NCI-H748 (cell line): ENCODE data around the gene PPP3CB.
"Not testable (repeated sequence)": the region's sequence is repeated elsewhere in the genome, so short reads cannot be mapped to it uniquely, and the experiment has no call there.

Experiments used
- DNase-seq: peaks from one replicate; lab custom pipeline; 2025; ENCODE audit not compliant: unreplicated experiment; lab: John Stamatoyannopoulos, UW

PPP3CB gene

GRCh38 chr10:73416571-73416970 is 79.3 kb downstream of the PPP3CB start:
- DNase-seq: no peak

GRCh38 chr10:73414230-73414945 is 81.4 kb downstream of the PPP3CB start:
- DNase-seq: peak; percentile 65

- DNase-seq: peak; percentile 93
Observed at GRCh38 chr10:73413528-73414229, 82.1 kb downstream of the PPP3CB start, which contains the start of gene ANXA7. TSS of gene ANXA7 (minus strand) at chr10:73414058. CDS start at chr10:73400856, 13,202 bp downstream.

DNA sequence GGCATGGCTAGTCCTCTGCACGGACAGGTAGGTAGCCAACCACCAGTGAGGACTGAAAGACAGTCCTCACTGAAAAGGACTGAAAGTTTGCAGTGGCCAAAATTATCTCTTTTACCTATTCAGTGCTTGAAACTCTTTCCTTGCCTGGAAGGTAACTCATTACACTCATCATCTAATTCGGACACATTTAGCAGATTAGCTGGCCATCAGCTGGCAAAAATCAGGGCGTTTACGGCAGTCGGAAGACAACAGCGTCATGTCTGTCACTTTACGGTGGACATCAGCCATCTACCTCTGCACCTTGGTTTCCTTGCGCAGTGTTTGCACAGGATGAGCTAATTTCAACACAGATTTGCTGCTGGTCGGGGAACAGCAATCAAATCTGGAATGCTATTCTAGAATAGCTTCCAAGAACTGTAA is 82.7 kb downstream of the PPP3CB start:
- peak; percentile 72 for DNase-seq

GRCh38 chr10:73410897-73411296 is 84.9 kb downstream of the PPP3CB start:
- DNase-seq: no peak

DNA sequence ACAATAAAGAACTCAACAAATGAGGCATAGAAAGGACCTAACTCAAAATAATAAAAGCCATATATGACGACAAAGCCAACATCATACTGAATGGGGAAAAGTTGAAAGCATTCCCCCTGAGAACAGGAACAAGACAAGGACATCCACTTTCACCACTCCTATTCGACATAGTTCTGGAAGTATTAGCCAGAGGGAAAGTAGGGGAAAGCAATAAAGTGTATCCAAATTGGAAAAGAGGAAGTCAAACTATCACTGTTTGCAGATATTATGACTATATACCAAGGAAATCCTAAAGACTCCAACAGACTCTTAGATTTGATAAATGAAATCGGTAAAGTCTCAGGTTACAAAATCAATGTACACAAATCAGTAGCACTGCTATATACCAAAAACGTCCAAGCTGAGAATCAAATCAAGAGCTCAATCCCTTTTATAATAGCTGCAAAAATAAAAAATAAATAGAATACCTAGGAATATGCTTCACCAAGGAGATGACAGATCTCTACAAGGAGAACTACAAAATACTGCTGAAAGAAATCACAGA is 86.8 kb downstream of the PPP3CB start:
- DNase-seq: no peak

DNA sequence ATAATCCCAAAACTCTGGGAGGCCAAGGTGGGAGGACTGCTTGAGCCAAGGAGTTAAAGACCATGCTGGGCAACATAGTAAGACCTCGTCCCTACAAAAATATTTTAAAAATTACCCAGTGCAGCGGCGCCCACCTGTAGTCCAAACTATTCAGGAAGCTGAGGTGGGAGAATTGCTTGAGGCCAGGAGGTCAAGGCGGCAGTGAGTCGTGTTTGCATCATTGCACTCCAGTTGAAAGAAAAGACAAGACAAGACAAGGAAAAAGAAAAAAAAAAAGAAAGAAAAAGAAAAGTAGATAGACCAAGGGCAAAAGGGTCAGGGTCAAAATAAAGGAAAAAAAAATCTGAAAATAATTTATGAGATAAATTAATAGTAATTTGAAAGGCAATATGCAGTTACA is 87.8 kb downstream of the PPP3CB start:
- DNase-seq: no peak

- DNase-seq: no peak
Observed at GRCh38 chr10:73407495-73407894, 88.3 kb downstream of the PPP3CB start.

GRCh38 chr10:73406846-73407245 is 89.0 kb downstream of the PPP3CB start:
- DNase-seq: no peak

DNA sequence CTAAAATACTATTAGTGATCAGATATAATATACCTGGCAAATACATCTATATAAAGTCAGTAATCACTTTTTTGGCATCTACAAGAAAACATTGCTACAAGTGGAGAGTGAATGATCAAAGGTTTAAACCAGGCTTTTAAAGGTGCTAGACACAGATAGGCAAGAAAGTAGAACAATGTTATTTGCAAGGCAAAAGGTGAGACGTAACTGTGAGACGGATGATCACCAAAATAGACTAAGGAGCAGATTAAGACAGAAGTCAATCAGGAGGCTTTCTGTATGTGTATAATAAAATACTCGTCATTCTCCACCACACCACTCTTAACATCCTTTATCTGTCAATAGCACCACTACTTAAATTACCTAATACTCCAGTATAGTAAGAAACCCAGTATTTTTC is 90.3 kb downstream of the PPP3CB start:
- no peak for DNase-seq

DNA sequence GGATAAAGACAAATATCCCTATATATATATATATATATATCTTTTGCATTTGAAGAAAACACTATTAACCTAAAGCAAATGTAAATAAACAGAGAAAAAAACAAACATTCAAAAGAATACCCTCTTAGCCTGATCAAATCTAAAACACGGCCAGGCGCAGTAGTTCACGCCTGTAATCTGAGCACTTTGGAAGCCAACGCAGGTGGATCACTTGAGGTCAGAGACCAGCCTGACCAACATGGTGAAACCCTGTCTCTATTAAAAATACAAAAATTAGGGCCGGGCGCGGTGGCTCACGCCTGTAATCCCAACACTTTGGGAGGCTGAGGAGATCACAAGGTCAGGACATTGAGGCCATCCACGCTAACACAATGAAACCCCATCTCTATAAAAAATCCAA is 91.1 kb downstream of the PPP3CB start:
- peak; percentile 52 for DNase-seq

DNA sequence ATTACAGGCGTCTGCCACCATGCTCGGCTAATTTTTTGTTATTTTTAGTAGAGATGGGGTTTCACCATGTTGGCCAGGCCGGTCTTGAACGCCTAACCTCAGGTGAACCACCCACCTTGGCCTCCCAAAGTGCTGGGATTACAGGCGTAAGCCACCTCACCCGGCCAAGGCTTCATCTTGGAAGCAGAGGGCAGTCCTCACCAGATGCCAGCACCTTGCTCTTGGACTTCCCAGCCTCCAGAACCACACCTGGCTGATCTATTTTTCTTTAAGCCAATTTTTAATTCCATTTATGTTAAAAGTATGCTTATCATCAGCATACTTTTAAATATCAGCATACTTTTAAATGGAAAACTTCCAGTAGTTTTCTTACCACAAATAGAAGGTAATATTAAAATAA is 94.2 kb downstream of the PPP3CB start:
- no peak for DNase-seq

DNA sequence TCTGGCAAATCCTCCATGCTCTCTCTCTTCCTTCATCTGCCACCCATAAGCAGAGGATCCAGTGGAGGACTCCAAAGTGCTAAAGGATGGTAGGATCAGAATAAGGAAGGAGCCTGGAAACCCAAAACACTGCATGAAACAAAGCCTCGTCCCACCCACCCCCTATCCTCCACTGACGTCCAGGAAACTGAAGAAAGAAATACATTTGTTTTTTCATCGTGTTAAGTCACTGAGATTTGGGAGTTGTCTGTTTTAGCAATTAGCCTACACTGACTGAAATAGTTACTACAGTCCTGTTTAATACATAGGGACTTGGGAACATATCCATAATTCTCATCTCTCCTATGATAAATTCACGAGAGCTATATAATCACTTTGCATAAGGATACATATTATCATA is 96.8 kb downstream of the PPP3CB start:
- DNase-seq: no peak

DNA sequence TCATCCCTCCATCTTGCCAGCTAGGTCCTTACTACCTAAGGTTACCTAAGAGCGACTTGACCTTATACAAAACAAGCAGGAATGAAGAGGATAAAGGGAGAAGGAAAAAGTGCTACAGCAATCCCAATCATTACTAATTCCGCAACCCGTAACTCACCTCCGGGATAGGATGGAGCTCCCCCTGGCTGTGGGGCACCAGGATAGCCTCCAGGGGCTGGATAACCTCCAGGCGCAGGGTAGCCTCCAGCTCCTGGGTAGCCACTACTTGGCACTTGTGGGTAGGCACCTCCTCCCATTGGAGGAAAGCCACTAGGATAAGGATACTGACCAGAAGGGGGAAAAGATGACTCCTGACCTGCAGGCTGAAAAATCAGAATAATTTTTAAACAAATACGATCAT is 97.8 kb downstream of the PPP3CB start:
- DNase-seq: no peak

DNA sequence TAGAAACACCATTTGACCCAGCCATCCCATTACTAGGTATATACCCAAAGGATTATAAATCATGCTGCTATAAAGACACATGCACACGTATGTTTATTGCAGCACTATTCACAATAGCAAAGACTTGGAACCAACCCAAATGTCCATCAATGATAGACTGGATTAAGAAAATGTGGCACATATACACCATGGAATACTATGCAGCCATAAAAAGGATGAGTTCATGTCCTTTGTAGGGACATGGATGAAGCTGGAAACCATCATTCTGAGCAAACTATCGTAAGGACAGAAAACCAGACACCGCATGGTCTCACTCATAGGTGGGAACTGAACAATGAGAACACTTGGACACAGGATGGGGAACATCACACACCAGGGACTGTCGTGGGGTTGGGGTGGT is 101.5 kb downstream of the PPP3CB start:
- not testable (repeated sequence) for DNase-seq

GRCh38 chr10:73388228-73388627 is 107.6 kb downstream of the PPP3CB start:
- no peak for DNase-seq

- no peak for DNase-seq
Observed at GRCh38 chr10:73386583-73386982, 109.2 kb downstream of the PPP3CB start.
